Mammary epithelial cell (primary cell): ENCODE results near the gene MGAT5.

Experiments used
- CTCF ChIP-seq, 2 donors: IDR thresholded peaks in 1 of 2; conservative IDR thresholded peaks in 1 of 2; 2 replicates each; pipeline ENCODE4 v1.5.1; 2011 to 2012; ENCODE audit warnings: inconsistent platforms in 2 of 2, low read length in 2 of 2, mild to moderate bottlenecking in 2 of 2, control low read depth in 1 of 2, low read depth in 1 of 2; ENCODE audit not compliant: insufficient read depth in 1 of 2; ENCODE audit errors: extremely low read depth in 1 of 2
- EZH2 ChIP-seq: IDR thresholded peaks from 2 replicates; pipeline ENCODE4 v1.6.1; 2012; ENCODE audit warnings: low read length, inconsistent platforms, borderline replicate concordance

GRCh38 chr2:134207589-134208209, 46.2 kb upstream of the MGAT5 start:
- TF ChIP-seq EZH2 (no peak), CTCF (conservative IDR thresholded peaks at IDR 0.05 in 1 of 2, IDR thresholded peaks at IDR 0.05 in 1 of 2; ENCODE audit: extremely low read depth in 1 of 2, insufficient read depth in 1 of 2, low read depth in 1 of 2, low read length in 2 of 2) (peak; percentile 89 to 90)
